Activated CD8-positive, alpha-beta T cell treated with anti-CD3 and anti-CD28 coated beads for 36 hours (primary cell): ENCODE measurements around the gene ZNF277. TPM values are rescaled to one million over a fixed set of nuclear protein-coding genes. Genes with fewer than 3 reads are reported as not detected.

Experiments
- ATAC-seq: fragments of 200-7000 bp; cut with Tn5 transposase; one replicate; pipeline ENCODE4 v1.10.0; 2021; ENCODE audit warnings: mild to moderate bottlenecking, moderate library complexity
- CTCF ChIA-PET: fragments of 350-600 bp; sonication (Branson Sonifier 250); formaldehyde crosslinking; loops from one replicate; lab custom pipeline; 2021; ENCODE audit warnings: antibody characterized with exemption; lab: Charles Lee
- POLR2A ChIA-PET: fragments of 350-600 bp; sonication (Branson Sonifier 250); formaldehyde crosslinking; loops from one replicate; lab custom pipeline; 2021; ENCODE audit warnings: antibody characterized with exemption; lab: Charles Lee
- DNase-seq: peaks from one replicate; pipeline ENCODE4 v3.0.0-alpha.2; 2020
- H3K27ac Mint-ChIP-seq: one replicate; pipeline ENCODE4 v1.8.0; 2021; ENCODE audit warnings: mild to moderate bottlenecking, mixed read lengths
- H3K27me3 Mint-ChIP-seq: one replicate; pipeline ENCODE4 v1.8.0; 2021; ENCODE audit warnings: mixed read lengths
- H3K36me3 Mint-ChIP-seq: one replicate; pipeline ENCODE4 v1.8.0; 2021; ENCODE audit warnings: low read depth, mixed read lengths
- H3K4me1 Mint-ChIP-seq: one replicate; pipeline ENCODE4 v1.8.0; 2021; ENCODE audit warnings: low read depth, mixed read lengths
- H3K4me3 Mint-ChIP-seq: one replicate; pipeline ENCODE4 v1.8.0; 2021; ENCODE audit warnings: mild to moderate bottlenecking, moderate library complexity, mixed read lengths
- H3K9me3 Mint-ChIP-seq: one replicate; pipeline ENCODE4 v1.8.0; 2021; ENCODE audit warnings: mixed read lengths
- CTCF ChIP-seq: fragments of 200-600 bp; IDR thresholded peaks from one replicate; pipeline ENCODE4 v1.8.0; 2022; ENCODE audit warnings: antibody characterized with exemption, mild to moderate bottlenecking
- intact Hi-C: fragments of 100-400 bp; cut with micrococcal nuclease; formaldehyde crosslinking; loops from one replicate; pipeline ENCODE4 v1.10.0; 2022
- total RNA-seq, 2 experiments: library from RNA; stranded (reverse); gene quantifications; one replicate each; pipeline ENCODE4 v1.2.3, GENCODE V29; 2021

ZNF277 gene
- total RNA-seq, 2 experiments from 2014 or later, result 21.5 to 25.8 TPM

GRCh38 chr7:112160771-112161150 lies 45.7 kb upstream of the ZNF277 start:
- Mint-ChIP-seq H3K4me3 (no peak overlapping the region), H3K27ac (no peak overlapping the region), H3K9me3 (no peaks in the 10 kb centered on the region), H3K4me1 (no peaks in the 10 kb centered on the region), H3K27me3 (peaks cover 12% of the 10 kb centered on the region), H3K36me3 (no peaks in the 10 kb centered on the region)
- intact Hi-C loops, result no loop called here
- CTCF ChIA-PET, result no interaction called here
- no peak for ATAC-seq
- no peak for DNase-seq
- no peak for TF ChIP-seq CTCF
- POLR2A ChIA-PET, result no interaction called here

GRCh38 chr7:112161253-112162141 lies 45.0 kb upstream of the ZNF277 start:
- peaks cover 11% of the 10 kb centered on the region for H3K27me3 Mint-ChIP-seq
- intact Hi-C loops, result no loop called here
- no peak overlapping the region for H3K27ac Mint-ChIP-seq
- TF ChIP-seq CTCF, result no peak
- POLR2A ChIA-PET, result no interaction called here
- no peak overlapping the region for H3K4me3 Mint-ChIP-seq
- ATAC-seq (no peak), DNase-seq (no peak)
- H3K9me3 Mint-ChIP-seq, result no peaks in the 10 kb centered on the region
- H3K36me3 Mint-ChIP-seq, result no peaks in the 10 kb centered on the region
- no peaks in the 10 kb centered on the region for H3K4me1 Mint-ChIP-seq
- CTCF ChIA-PET, result no interaction called here

- DNase-seq (no peak), ATAC-seq (no peak)
- no peaks in the 10 kb centered on the region for H3K36me3 Mint-ChIP-seq
- ChIA-PET CTCF (interaction anchor here (0.6 kb wide), 1 partner anchor 403 kb away, joined by 3 read pairs; no protein-coding TSS in a partner anchor), POLR2A (no interaction called here)
- H3K4me1 Mint-ChIP-seq, result no peaks in the 10 kb centered on the region
- H3K9me3 Mint-ChIP-seq, result no peaks in the 10 kb centered on the region
- H3K27ac Mint-ChIP-seq, result no peak overlapping the region
- peaks cover 11% of the 10 kb centered on the region for H3K27me3 Mint-ChIP-seq
- intact Hi-C loops, result no loop called here
- no peak for TF ChIP-seq CTCF
- no peak overlapping the region for H3K4me3 Mint-ChIP-seq
Measured at GRCh38 chr7:112162142-112162766, 44.2 kb upstream of the ZNF277 start.

GRCh38 chr7:112162784-112163506 lies 43.5 kb upstream of the ZNF277 start:
- Mint-ChIP-seq H3K27ac (no peak overlapping the region), H3K4me3 (no peak overlapping the region), H3K4me1 (no peaks in the 10 kb centered on the region), H3K36me3 (no peaks in the 10 kb centered on the region), H3K27me3 (peaks cover 11% of the 10 kb centered on the region), H3K9me3 (no peaks in the 10 kb centered on the region)
- ChIA-PET POLR2A (interaction anchor here (0.9 kb wide), 1 partner anchor 16 kb away, joined by 3 read pairs; no protein-coding TSS in a partner anchor), CTCF (interaction anchor here (0.6 kb wide), 1 partner anchor 404 kb away, joined by 3 read pairs; no protein-coding TSS in a partner anchor)
- DNase-seq (no peak), ATAC-seq (no peak)
- TF ChIP-seq CTCF, result no peak
- intact Hi-C loops, result no loop called here
